ENCODE data around the gene PPP3CA.

PPP3CA gene

DNA sequence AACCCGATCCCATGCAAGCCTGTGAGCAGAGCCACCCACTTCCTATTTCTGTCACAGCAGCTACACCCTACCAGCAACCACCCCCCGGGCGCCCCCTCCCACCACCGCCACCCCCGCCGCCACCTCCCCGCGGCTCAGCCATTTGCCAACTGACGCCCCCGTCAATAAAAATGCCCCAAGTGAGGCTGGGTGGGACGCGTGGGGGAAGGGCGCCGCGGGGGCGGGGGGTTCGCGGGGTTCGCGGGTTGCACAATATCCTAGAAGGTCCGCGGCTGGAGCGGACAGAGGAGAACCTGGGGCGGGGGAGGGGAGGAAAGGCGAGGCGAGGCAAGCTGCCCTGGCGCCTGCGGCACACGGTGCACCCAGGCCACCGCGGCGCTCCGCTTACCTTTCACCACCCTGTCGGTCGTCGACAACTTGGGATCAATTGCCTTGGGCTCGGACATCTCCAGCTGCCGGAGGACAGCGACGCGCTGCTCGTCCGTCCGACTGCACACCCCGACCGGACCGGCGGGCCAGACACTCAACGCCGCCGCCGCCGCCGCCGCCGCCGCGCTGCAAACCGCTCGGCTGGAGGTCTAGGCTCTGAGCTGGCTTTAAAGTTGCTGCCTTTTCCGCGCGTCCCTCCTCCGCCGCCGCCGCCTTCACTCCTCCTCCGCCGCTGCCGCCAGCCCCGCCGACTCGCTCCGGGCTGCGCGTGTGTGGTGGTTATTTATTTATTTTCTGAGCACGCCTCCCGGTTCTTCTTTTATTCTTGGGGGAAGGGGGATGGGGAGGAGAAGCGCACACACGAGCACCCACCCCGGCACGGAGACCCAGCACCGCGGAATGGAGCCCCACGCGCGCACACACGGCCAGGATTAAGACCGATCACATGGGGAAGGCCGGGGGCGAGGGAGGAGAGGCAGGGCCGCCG, 717 bp downstream of the PPP3CA start:
- TF ChIP-seq, protein P1, sequence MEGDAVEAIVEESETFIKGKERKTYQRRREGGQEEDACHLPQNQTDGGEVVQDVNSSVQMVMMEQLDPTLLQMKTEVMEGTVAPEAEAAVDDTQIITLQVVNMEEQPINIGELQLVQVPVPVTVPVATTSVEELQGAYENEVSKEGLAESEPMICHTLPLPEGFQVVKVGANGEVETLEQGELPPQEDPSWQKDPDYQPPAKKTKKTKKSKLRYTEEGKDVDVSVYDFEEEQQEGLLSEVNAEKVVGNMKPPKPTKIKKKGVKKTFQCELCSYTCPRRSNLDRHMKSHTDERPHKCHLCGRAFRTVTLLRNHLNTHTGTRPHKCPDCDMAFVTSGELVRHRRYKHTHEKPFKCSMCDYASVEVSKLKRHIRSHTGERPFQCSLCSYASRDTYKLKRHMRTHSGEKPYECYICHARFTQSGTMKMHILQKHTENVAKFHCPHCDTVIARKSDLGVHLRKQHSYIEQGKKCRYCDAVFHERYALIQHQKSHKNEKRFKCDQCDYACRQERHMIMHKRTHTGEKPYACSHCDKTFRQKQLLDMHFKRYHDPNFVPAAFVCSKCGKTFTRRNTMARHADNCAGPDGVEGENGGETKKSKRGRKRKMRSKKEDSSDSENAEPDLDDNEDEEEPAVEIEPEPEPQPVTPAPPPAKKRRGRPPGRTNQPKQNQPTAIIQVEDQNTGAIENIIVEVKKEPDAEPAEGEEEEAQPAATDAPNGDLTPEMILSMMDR (IDR thresholded peaks at IDR 0.05), result no peak

DNA sequence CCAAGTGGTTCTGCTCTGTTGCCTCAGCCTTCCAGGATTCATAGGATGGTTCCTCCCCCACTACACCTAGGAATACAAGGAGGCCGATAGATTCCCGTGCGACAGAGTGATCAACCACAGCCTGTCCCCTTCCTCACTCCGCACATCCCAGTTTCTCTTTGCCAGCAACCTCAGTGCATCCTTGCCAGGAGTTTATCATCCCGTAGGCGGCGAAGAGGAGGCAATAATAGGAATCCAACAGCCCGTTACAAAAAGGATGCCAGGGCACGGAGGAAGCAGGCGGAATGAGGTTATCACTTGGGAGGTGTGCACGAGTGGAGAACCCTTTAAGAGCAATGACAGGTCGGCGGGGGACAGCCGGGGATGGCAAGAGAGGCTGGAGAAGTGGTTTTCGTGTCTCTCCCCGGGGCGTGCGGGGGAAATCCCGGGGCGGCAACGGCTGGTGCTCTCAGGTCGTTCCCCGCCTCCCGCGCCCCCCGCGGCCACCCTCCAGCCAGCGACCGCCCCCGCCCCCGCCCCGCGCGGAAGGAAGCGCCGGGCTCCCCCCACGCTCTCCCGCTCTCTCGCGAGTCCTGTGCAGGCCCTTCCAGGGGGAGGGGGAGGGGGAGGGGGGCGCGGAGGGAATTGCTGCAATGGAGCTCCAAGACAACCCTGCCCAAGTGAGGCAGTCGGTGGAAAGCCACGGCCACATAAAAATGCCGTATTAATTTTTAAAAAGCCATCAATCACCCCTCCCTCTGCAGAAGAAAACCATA, 1.6 kb downstream of the PPP3CA start:
- TF ChIP-seq, protein P1 (IDR thresholded peaks at IDR 0.05), result no peak

DNA sequence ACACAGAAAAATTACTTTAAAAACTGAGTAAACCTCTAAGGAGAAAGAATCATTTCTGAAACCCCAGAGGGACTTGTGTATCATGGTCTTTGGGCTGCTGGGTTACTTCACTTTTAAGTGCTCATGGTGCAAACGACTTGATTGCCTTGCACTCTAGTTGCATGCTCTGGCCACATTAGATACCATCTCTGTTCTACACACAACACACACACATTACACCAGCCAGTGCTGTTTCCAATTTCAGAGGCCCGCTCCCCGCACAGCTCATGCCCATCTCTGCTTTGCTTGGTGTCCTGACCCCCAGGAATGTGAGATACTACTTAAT, 2.1 kb downstream of the PPP3CA start:
- TF ChIP-seq, protein P1 (IDR thresholded peaks at IDR 0.05), result no peak

DNA sequence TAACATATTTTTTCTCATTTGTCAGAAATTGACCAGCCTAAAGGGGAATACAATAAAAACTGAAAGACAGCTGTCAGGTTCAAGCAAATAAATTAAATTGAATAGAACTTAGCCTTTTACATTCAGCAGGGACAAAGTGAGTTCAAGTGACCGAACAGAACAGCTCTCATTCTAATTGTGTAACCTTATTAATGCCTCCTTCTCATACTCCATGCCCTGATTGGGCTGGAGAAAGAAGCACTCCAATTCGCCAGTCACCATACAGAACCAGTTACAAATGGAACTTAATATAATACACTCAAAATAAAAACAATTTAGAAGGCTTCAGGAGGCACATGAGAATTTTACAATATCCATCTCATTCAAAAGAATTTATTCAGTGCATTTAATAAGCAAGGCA, 8.0 kb downstream of the PPP3CA start:
- TF ChIP-seq, protein P1 (IDR thresholded peaks at IDR 0.05), result no peak

DNA sequence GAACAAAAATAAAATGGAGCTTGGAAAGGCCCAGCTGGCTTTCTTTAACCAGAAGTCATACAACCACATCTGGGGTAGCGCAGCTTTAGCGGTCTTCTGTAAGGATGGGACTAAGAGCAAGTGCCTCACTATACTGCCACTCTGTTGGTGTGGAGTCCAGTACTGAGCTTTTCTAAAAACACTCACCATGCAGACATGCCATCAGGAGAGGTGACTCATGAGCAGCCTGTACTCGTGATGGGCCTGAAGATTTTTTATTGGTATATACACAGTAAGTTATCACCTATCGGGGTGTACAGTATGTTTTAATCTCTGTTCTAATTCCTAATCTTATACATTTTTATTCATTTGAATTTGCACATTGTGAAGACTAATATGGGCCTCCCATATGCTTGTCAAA, 9.6 kb downstream of the PPP3CA start:
- TF ChIP-seq, protein P1 (IDR thresholded peaks at IDR 0.05), result no peak

DNA sequence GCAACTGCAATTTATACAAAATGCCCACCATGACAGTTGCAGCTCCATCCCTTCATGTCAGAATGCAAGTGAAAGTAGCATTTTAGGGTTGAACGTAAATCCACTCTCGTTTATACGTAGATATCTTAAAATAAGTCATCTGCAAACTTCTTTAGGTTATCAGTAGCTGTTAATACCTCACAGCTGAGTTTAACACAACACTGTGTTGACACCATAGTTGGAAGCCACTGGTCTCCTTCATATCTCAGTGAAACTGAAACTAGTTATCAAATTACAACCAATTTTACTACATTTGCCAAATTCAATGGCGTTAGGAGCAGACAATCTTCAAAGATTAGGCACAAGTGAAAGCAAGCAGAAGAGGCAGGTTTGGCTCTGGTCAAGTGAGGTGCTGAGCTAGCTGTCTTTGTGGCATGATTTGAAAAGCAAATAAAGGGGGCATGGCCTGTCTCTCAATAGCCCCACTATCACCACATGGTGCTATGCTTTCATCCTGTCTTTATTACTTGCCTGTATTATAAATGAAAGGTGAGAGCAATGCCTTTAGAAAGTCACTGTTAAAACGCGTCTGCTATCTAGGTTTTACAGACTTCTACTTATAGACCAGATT, 12.3 kb downstream of the PPP3CA start:
- TF ChIP-seq, protein P1 (IDR thresholded peaks at IDR 0.05), result no peak

DNA sequence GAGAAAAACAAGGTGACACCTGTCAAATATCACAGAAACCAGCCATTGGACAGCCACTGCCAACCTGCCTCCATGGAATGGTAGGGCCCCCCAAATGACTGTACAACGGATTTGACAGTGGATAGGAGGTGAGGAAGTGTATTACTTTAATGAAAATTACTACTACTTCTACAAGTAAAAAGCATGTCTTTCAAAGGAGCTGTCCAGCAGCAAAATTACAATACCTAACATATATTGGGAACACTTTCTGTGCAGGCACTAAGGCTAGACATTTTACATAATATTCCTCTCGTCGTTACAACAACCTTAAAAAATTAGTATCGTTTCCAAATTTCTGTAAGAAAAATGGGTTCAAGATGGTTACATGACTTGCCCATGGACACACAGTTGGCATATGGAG, 14.9 kb downstream of the PPP3CA start:
- TF ChIP-seq, protein P1 (IDR thresholded peaks at IDR 0.05), result no peak
